Measurements from ENCODE around the gene ITGAV.

DNA sequence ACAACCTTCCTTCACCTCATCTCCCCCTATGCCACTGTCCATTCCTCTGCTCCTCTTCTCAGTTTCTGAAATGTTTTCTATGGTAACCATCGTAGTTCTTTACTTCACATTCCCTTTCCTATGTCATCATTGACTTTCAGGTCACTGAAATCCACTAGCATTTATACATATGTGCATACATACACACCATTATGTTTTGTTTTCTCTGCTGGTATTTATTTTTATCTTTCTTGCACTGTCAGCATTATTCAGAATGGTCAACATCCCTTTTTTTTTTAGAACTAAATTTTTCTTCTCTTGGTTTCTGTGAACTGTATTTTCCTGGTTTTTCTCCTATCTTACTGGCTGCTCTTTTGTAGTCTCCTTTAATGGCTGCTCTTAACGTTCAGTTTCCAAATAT, 33.2 kb downstream of the ITGAV start:
- TF ChIP-seq, protein P1, sequence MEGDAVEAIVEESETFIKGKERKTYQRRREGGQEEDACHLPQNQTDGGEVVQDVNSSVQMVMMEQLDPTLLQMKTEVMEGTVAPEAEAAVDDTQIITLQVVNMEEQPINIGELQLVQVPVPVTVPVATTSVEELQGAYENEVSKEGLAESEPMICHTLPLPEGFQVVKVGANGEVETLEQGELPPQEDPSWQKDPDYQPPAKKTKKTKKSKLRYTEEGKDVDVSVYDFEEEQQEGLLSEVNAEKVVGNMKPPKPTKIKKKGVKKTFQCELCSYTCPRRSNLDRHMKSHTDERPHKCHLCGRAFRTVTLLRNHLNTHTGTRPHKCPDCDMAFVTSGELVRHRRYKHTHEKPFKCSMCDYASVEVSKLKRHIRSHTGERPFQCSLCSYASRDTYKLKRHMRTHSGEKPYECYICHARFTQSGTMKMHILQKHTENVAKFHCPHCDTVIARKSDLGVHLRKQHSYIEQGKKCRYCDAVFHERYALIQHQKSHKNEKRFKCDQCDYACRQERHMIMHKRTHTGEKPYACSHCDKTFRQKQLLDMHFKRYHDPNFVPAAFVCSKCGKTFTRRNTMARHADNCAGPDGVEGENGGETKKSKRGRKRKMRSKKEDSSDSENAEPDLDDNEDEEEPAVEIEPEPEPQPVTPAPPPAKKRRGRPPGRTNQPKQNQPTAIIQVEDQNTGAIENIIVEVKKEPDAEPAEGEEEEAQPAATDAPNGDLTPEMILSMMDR (IDR thresholded peaks at IDR 0.05) = no peak
- TF ChIP-seq EP300 (IDR thresholded peaks at IDR 0.05) (no peak), POLR2A (IDR thresholded peaks at IDR 0.05) (no peak)

Measured in ovary (tissue), 3 donors.